ENCODE data around the gene BRSK2.

GRCh38 chr11:1348796-1349326 is 40.9 kb upstream of the BRSK2 start:
- no peak for TF ChIP-seq EP300 (IDR thresholded peaks at IDR 0.05)
- TF ChIP-seq CTCF (IDR thresholded peaks at IDR 0.05): no peak
- TF ChIP-seq POLR2A (IDR thresholded peaks at IDR 0.05): no peak
- TF ChIP-seq POLR2AphosphoS5 (IDR thresholded peaks at IDR 0.05): no peak
